Keratinocyte (primary cell): ENCODE measurements around the gene DLG2. TPM values are rescaled to one million over a fixed set of nuclear protein-coding genes. Genes with fewer than 3 reads are reported as not detected.

Experiments used
- DNase-seq: peaks from one replicate; pipeline ENCODE4 v3.0.0-alpha.2; 2011; ENCODE audit warnings: low read depth, missing footprints, low spot score
- FAIRE-seq: peaks from 2 replicates; lab custom pipeline; 2011; peaks lifted over from hg19 to GRCh38; lab: Jason Lieb, UNC
- H2AFZ ChIP-seq: 2 replicates; pipeline ENCODE4 v1.6.0; 2012; ENCODE audit warnings: low read length, control low read depth, inconsistent platforms; ENCODE audit not compliant: control insufficient read depth
- H3K27ac ChIP-seq: 2 replicates; pipeline ENCODE4 v1.5.1; 2011; ENCODE audit warnings: low read length; ENCODE audit not compliant: control insufficient read depth, insufficient read depth
- H3K27me3 ChIP-seq: 3 replicates; pipeline ENCODE4 v1.6.0; 2011; ENCODE audit warnings: low read length; ENCODE audit not compliant: control insufficient read depth, insufficient read depth; ENCODE audit errors: extremely low read depth
- H3K36me3 ChIP-seq, 2 experiments: 2 replicates in 1 of 2; 3 replicates in 1 of 2; pipeline ENCODE4 v1.5.1; 2011; ENCODE audit warnings: low read length in 2 of 2, mild to moderate bottlenecking in 1 of 2; ENCODE audit not compliant: control insufficient read depth in 2 of 2, insufficient read depth in 2 of 2; ENCODE audit errors: extremely low read depth in 1 of 2
- H3K4me1 ChIP-seq: 3 replicates; pipeline ENCODE4 v1.5.1; 2011; ENCODE audit warnings: low read length; ENCODE audit not compliant: control insufficient read depth, insufficient read depth; ENCODE audit errors: extremely low read depth
- H3K4me2 ChIP-seq: 3 replicates; pipeline ENCODE4 v1.6.0; 2011; ENCODE audit warnings: low read depth, low read length; ENCODE audit not compliant: control insufficient read depth, insufficient read depth; ENCODE audit errors: extremely low read depth
- H3K4me3 ChIP-seq, 3 experiments: fragments of 200-600 bp in 1 of 3; sonication (generic) in 1 of 3; 2 replicates in 2 of 3; 3 replicates in 1 of 3; pipeline ENCODE4 v1.5.1; 2011 to 2016; ENCODE audit warnings: low read length in 3 of 3, mild to moderate bottlenecking in 3 of 3, control low read depth in 2 of 3, inconsistent platforms in 1 of 3, low read depth in 1 of 3, mixed read lengths in 1 of 3, mixed run types in 1 of 3, moderate library complexity in 1 of 3; ENCODE audit not compliant: control insufficient read depth in 2 of 3, insufficient read depth in 2 of 3; ENCODE audit errors: extremely low read depth in 1 of 3
- H3K79me2 ChIP-seq: 2 replicates; pipeline ENCODE4 v1.6.0; 2012; ENCODE audit warnings: low read length; ENCODE audit not compliant: control insufficient read depth, insufficient read depth
- H3K9ac ChIP-seq: 3 replicates; pipeline ENCODE4 v1.6.0; 2011; ENCODE audit warnings: low read length; ENCODE audit not compliant: control insufficient read depth, insufficient read depth; ENCODE audit errors: extremely low read depth
- H3K9me1 ChIP-seq: 3 replicates; pipeline ENCODE4 v1.6.0; 2011; ENCODE audit warnings: low read length; ENCODE audit not compliant: control insufficient read depth, insufficient read depth; ENCODE audit errors: extremely low read depth
- H3K9me3 ChIP-seq: 2 replicates; pipeline ENCODE4 v1.5.1; 2012; ENCODE audit warnings: low read depth, low read length; ENCODE audit not compliant: control insufficient read depth
- H4K20me1 ChIP-seq: 3 replicates; pipeline ENCODE4 v1.6.0; 2011; ENCODE audit warnings: low read length; ENCODE audit not compliant: control insufficient read depth, insufficient read depth; ENCODE audit errors: extremely low read depth
- CTCF ChIP-seq, 3 experiments: IDR thresholded peaks in 1 of 3; conservative IDR thresholded peaks in 1 of 3; optimal IDR thresholded peaks in 1 of 3; 2 replicates in 2 of 3; 3 replicates in 1 of 3; pipeline versions ENCODE3 to v1.5.1; 2011; ENCODE audit warnings: low read length in 3 of 3, mild to moderate bottlenecking in 3 of 3, moderate library complexity in 2 of 3, control low read depth in 1 of 3, inconsistent platforms in 1 of 3; ENCODE audit not compliant: insufficient read depth in 2 of 3; ENCODE audit errors: extremely low read depth in 1 of 3
- EZH2 ChIP-seq: IDR thresholded peaks from one replicate; pipeline ENCODE4 v1.6.1; 2012; ENCODE audit warnings: inconsistent platforms, mild to moderate bottlenecking, low read length, moderate library complexity
- dilution Hi-C: fragments of 300-500 bp; cut with MboI; formaldehyde crosslinking; loops from one replicate; pipeline ENCODE4 v1.7.0; 2020; ENCODE audit warnings: low sequenced_read_pairs; ENCODE audit not compliant: extremely low pct_ligation_motif_present
- polyA plus RNA-seq, 5 experiments: library from polyadenylated mRNA; depleted of rRNA in 3 of 5; stranded (reverse) in 3 of 5; stranded (forward) in 1 of 5; unstranded in 1 of 5; fragments of >200 nt; gene quantifications; 1 replicate in 1 of 5; 2 replicates in 3 of 5; 3 replicates in 1 of 5; pipeline versions ENCODE4 v1.2.1 to v1.2.3, GENCODE V29; 2011 to 2012; ENCODE audit warnings: missing spikeins in 2 of 5, low read depth in 1 of 5, low replicate concordance in 1 of 5

Gene DLG2
- polyA plus RNA-seq, 1 donor (not counting 4 experiments of a cell fraction or from before 2014, with no cell fraction given), result 0.55 TPM

DNA sequence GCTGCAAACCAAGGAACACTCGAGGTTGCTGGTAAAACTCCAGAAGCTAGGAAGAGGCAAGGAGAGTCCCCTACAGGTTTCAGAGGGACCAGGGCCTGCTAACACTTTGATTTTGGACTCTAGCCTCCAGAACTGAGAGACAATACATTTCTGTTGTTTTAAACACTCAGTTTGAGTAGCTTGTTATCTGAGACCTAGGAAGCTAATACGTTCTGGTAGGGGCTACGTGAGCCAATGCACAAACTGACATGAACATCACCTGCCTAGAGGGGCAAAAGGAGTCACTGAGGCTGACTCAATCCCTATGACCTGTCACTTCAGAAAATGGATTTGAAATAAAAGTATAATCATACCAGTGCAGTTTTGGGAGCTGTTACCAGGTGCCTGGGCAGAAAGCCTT lies 1775.1 kb downstream of the DLG2 start:
- no peak overlapping the region for H2AFZ ChIP-seq
- dilution Hi-C loops, result no loop called here

DNA sequence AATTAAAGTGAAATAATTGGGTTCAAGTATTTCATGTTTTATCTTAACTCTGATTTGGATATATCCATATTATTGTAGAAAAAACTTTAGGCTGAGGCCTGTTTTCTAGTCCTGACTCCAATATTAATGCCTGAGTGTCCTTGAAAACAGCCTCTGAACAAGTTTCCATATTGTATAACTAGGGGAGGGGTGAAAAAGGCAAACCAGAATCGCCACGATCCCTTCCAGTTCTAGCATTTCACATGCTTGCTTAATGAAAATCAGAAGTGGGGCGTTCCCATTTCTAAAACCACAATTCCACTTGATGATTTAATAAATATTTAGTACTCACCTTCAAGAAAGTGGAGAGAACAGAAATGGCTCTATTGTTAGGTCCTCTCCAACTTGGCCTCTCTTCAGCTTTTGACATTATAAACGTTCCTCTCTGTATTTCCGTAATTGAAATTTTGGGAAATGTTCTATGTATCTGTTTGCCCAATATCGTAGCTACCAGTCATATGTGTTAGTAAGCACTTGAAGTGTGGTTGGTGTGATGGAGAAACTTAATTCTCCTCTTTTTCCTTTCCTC lies 1779.6 kb downstream of the DLG2 start:
- DNase-seq (no peak), FAIRE-seq (no peak)
- H3K27ac ChIP-seq, result no peak overlapping the region
- no peaks in the 10 kb centered on the region for H3K9me1 ChIP-seq
- H3K79me2 ChIP-seq, result no peaks in the 10 kb centered on the region
- no peaks in the 10 kb centered on the region for H3K27me3 ChIP-seq
- no peak overlapping the region for H2AFZ ChIP-seq
- H4K20me1 ChIP-seq, result no peaks in the 10 kb centered on the region
- H3K36me3 ChIP-seq, result no peaks in the 10 kb centered on the region
- H3K4me3 ChIP-seq, result no peak overlapping the region
- dilution Hi-C loops, result no loop called here
- no peaks in the 10 kb centered on the region for H3K9me3 ChIP-seq
- no peak overlapping the region for H3K9ac ChIP-seq
- no peak overlapping the region for H3K4me2 ChIP-seq
- TF ChIP-seq EZH2 (no peak), CTCF (optimal IDR thresholded peaks at IDR 0.05 in 1 of 3, IDR thresholded peaks at IDR 0.05 in 1 of 3, conservative IDR thresholded peaks at IDR 0.05 in 1 of 3; ENCODE audit: extremely low read depth in 1 of 3, insufficient read depth in 2 of 3, low read length in 3 of 3) (no peak)
- H3K4me1 ChIP-seq, result no peaks in the 10 kb centered on the region

More for the DNA sequence above, 1775.1 kb downstream of the DLG2 start:
- H3K4me2 ChIP-seq, result no peak overlapping the region
- FAIRE-seq (no peak), DNase-seq (no peak)
- H3K4me1 ChIP-seq, result no peaks in the 10 kb centered on the region
- no peak overlapping the region for H3K27ac ChIP-seq
- no peak overlapping the region for H3K9ac ChIP-seq
- H3K79me2 ChIP-seq, result no peaks in the 10 kb centered on the region
- H3K9me1 ChIP-seq, result no peaks in the 10 kb centered on the region
- no peaks in the 10 kb centered on the region for H4K20me1 ChIP-seq
- H3K9me3 ChIP-seq, result no peaks in the 10 kb centered on the region
- H3K27me3 ChIP-seq, result no peaks in the 10 kb centered on the region
- no peak overlapping the region for H3K4me3 ChIP-seq
- TF ChIP-seq EZH2 (no peak), CTCF (optimal IDR thresholded peaks at IDR 0.05 in 1 of 3, IDR thresholded peaks at IDR 0.05 in 1 of 3, conservative IDR thresholded peaks at IDR 0.05 in 1 of 3; ENCODE audit: extremely low read depth in 1 of 3, insufficient read depth in 2 of 3, low read length in 3 of 3) (no peak)
- no peaks in the 10 kb centered on the region for H3K36me3 ChIP-seq
